Gastroesophageal sphincter (tissue), 4 donors: ENCODE results near the gene TNRC6B. TPM values are rescaled to one million over a fixed set of nuclear protein-coding genes. Genes with fewer than 3 reads are reported as not detected.

Source experiments
- ATAC-seq: fragments of 150-250 bp; one replicate; pipeline ENCODE4 v1.9.1; 2016; ENCODE audit warnings: mild to moderate bottlenecking, moderate library complexity
- H3K27ac ChIP-seq, 4 donors: fragments of 200-600 bp; sonication (generic) in 3 of 4; 1 replicate in 3 of 4; 2 replicates in 1 of 4; pipeline ENCODE4 v1.5.1; 2016 to 2019
- H3K27me3 ChIP-seq: fragments of 200-600 bp; sonication (generic); one replicate; pipeline ENCODE4 v1.5.1; 2019
- H3K36me3 ChIP-seq, 2 donors: fragments of 200-600 bp; sonication (generic); one replicate each; pipeline ENCODE4 v1.5.1; 2019; ENCODE audit warnings: control low read depth in 1 of 2
- H3K4me1 ChIP-seq, 3 donors: fragments of 200-600 bp; sonication (generic); 1 replicate in 2 of 3; 2 replicates in 1 of 3; pipeline ENCODE4 v1.5.1; 2016 to 2019; ENCODE audit warnings: control low read depth in 2 of 3
- H3K4me3 ChIP-seq, 2 donors: fragments of 200-600 bp; sonication (generic); one replicate each; pipeline ENCODE4 v1.5.1; 2019; ENCODE audit warnings: mild to moderate bottlenecking in 1 of 2, moderate library complexity in 1 of 2
- H3K9me3 ChIP-seq, 3 donors: fragments of 200-600 bp; sonication (generic); one replicate each; pipeline ENCODE4 v1.5.1; 2017 to 2019; ENCODE audit warnings: control low read depth in 2 of 3
- EP300 ChIP-seq: sonication (generic); formaldehyde crosslinking; IDR thresholded peaks from one replicate; pipeline ENCODE4 v1.6.1; 2017; ENCODE audit warnings: antibody characterized with exemption, mild to moderate bottlenecking
- POLR2A ChIP-seq, 2 donors: fragments of 450-650 bp; IDR thresholded peaks; one replicate each; pipeline ENCODE4 v1.6.1; 2017; ENCODE audit warnings: antibody characterized with exemption in 2 of 2, mild to moderate bottlenecking in 2 of 2, moderate library complexity in 1 of 2
- POLR2AphosphoS5 ChIP-seq: sonication (generic); formaldehyde crosslinking; IDR thresholded peaks from one replicate; pipeline ENCODE4 v1.6.1; 2017; ENCODE audit warnings: antibody characterized with exemption
- WGBS, 2 donors: methylation state at CpG; one replicate each; pipeline ENCODE4 v1.1.5; 2018; ENCODE audit warnings: low coverage in 1 of 2; 5-methylcytosine and 5-hydroxymethylcytosine counted together
- total RNA-seq, 4 donors: library from RNA; depleted of rRNA; stranded (reverse); fragments of >200 nt; gene quantifications; one replicate each; pipeline ENCODE4 v1.1.0, GENCODE V29; 2016
- TF ChIP-seq, protein P1 (sequence below), 4 experiments: fragments of 200-600 bp in 2 of 4; fragments of 450-650 bp in 2 of 4; sonication (generic) in 1 of 4; IDR thresholded peaks; one replicate each; pipeline ENCODE4 v1.5.1; 2017 to 2019; ENCODE audit warnings: antibody characterized with exemption in 4 of 4, mild to moderate bottlenecking in 2 of 4, moderate library complexity in 2 of 4

TNRC6B gene
- total RNA-seq, 4 donors from 2014 or later = 32.4 to 71.2 (median 60.7) TPM

DNA sequence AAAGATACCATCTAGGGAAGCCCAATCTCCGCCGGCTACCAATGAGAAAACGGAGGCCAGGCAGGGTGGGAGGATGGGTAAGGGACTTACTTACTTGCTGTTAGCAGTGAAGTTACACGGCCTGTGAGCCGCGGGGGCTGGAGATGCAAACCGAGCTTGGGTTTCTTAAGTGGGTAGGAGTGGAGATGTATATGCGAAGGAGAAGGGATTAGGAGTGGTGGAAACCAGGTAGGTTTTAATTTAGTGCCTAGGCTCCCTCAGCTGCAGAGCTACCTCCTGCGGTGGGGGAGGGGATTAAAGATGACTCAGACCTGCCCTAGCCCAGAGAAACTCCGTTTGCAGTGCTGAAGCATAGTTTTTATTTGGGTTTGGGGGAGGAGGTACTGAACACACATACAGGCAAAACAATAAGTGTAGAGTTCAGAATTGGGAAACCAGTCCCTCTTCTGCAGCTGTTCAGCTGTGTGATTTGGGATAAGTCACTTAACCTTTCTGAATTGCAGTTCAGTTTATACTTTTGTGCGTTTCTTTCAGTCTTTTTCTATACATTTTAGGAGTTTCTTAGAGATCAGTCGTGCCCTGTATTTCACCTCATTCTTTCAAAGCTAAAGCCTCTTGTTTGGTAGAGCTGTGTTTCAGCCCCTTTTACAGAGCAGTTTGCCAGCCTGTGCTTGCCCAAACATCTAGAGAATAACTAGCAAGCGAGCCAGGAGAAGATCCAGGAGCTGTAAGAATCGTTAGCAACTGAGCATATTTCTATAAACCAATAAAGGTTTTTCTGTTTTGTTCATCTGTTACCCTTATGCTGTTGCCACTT is 596 bp upstream of the TNRC6B start:
- Histone ChIP-seq H3K27ac (peak overlapping the region; percentile 77 to 95 (median 80)), H3K4me1 (peaks cover 13 to 65% (median 22%) of the 10 kb centered on the region in 3 donors), H3K4me3 (peak overlapping the region; percentile 58 to 100), H3K36me3 (no peaks in the 10 kb centered on the region), H3K27me3 (no peaks in the 10 kb centered on the region), H3K9me3 (no peaks in the 10 kb centered on the region)
- 7 to 11% methylated on average over 6 to 14 of the region's 14 CpGs for WGBS, 2 donors
- TF ChIP-seq POLR2AphosphoS5 (no peak), EP300 (no peak), POLR2A (IDR thresholded peaks at IDR 0.05) (no peak)
- TF ChIP-seq, protein P1, sequence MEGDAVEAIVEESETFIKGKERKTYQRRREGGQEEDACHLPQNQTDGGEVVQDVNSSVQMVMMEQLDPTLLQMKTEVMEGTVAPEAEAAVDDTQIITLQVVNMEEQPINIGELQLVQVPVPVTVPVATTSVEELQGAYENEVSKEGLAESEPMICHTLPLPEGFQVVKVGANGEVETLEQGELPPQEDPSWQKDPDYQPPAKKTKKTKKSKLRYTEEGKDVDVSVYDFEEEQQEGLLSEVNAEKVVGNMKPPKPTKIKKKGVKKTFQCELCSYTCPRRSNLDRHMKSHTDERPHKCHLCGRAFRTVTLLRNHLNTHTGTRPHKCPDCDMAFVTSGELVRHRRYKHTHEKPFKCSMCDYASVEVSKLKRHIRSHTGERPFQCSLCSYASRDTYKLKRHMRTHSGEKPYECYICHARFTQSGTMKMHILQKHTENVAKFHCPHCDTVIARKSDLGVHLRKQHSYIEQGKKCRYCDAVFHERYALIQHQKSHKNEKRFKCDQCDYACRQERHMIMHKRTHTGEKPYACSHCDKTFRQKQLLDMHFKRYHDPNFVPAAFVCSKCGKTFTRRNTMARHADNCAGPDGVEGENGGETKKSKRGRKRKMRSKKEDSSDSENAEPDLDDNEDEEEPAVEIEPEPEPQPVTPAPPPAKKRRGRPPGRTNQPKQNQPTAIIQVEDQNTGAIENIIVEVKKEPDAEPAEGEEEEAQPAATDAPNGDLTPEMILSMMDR (IDR thresholded peaks at IDR 0.05) = no peak
- peak; percentile 48 for ATAC-seq

DNA sequence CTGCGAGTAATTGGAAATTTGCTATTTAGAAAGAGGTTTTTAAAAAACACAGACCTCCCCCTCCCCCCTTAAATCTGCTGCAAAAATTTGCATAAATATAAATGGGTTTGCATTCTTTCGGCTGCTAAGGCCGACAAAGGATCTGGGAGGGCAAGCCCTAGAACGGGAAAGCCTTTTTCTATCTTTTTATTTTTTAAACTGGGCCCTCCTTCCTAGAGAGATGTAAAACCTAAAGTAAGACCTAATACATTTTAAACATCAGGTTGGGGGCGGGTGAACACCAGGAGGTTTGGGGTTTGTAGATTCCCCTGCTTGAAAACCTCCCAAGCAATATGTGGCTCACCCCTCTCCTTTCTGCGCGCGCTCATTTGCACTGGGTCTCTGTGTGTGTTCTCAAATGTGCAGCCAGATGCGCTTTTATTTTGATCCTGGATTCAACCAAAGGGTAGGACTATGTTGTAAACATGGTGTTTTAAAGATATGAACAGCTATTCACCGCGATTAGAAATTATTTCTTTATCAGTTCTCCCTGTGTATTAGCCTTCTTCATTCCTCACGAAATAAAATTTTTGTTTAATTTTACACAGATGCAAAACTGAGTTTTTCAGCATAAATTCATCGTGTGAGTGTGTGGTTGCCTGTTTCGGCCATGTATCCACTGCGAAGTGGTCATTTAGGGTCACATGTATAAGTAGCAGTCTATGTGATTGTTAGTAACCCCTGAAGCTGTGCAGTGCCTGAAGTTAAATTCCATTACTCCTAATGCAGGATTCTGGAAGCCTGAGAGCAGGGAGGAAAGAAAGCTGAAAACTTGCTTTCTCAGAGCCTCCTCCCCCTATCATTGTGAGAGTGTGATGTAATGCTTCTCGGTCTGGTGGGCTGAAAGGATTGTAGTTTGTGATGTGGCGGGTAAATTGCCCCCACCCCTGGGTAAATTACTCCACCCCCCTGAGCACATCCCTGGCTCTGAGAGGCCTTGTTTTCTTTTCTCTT is 988 bp downstream of the TNRC6B start:
- ATAC-seq = no peak
- Histone ChIP-seq H3K4me3 (peak overlapping the region; percentile 58 to 100), H3K27ac (peak overlapping the region; percentile 77 to 95 (median 80)), H3K4me1 (peaks cover 22 to 81% (median 29%) of the 10 kb centered on the region in 3 donors), H3K9me3 (no peaks in the 10 kb centered on the region), H3K27me3 (no peaks in the 10 kb centered on the region), H3K36me3 (no peaks in the 10 kb centered on the region)
- WGBS, 2 donors = 0% methylated on average over 14 to 17 of the region's 17 CpGs
- TF ChIP-seq, protein P1 (IDR thresholded peaks at IDR 0.05) = no peak
- no peak for TF ChIP-seq POLR2AphosphoS5
- TF ChIP-seq POLR2A (IDR thresholded peaks at IDR 0.05) = no peak
- TF ChIP-seq EP300 = no peak

DNA sequence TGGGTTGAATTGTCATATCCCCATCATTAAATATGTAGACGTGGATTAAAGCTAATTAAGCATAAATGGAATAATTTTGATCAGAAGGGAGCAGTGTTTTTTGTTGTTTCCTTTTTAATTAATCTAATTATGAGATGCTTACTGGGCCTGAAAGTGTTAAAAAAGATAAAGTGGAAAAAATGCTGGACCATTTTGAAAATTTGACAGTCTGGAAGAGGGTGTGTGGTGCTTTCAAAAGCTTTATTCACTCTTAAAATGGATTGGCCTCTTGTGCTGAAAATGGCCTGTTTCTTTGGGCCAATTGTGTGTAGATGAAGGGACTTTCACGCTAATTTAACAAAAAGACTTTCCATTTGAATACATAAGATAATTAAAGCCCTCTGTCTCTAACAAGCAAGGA is 1.8 kb downstream of the TNRC6B start:
- WGBS, 2 donors = 11 to 12% methylated on average over 2 of the region's 2 CpGs
- TF ChIP-seq POLR2A (IDR thresholded peaks at IDR 0.05) = no peak
- no peak for TF ChIP-seq POLR2AphosphoS5
- no peak for TF ChIP-seq EP300
- TF ChIP-seq, protein P1 (IDR thresholded peaks at IDR 0.05) = no peak

DNA sequence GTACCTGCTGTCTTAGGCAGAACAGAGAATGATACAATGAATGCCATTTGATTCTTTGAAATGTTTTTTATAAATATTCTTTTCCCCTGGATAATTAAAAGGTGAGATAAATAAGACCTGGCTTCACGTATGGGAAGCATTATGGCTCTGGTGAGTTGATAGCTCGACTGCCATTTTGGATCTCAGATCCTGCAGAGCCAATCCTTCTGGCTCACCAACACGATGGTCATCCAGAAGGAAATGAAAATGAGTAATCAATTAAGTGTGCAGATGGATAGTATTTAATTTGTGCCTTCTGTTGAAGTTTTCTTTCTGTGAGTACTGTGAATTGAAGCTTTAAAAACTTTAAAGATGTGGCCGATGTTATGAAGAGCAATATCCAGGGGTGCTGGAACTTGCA is 2.7 kb downstream of the TNRC6B start:
- Histone ChIP-seq H3K27me3 (no peaks in the 10 kb centered on the region), H3K4me1 (peaks cover 24 to 89% (median 33%) of the 10 kb centered on the region in 3 donors), H3K27ac (peak overlapping the region in 3 of 4 donors; percentile 77 to 81 (median 79)), H3K9me3 (no peaks in the 10 kb centered on the region), H3K4me3 (no peak overlapping the region), H3K36me3 (no peaks in the 10 kb centered on the region)
- no peak for ATAC-seq
- TF ChIP-seq, protein P1 (IDR thresholded peaks at IDR 0.05) = no peak
- TF ChIP-seq POLR2A (IDR thresholded peaks at IDR 0.05) (no peak), POLR2AphosphoS5 (no peak), EP300 (no peak)
- WGBS, 2 donors = 36 to 39% methylated on average over 4 of the region's 4 CpGs

More for the DNA sequence above, 1.8 kb downstream of the TNRC6B start:
- peaks cover 24 to 88% (median 33%) of the 10 kb centered on the region in 3 donors for H3K4me1 ChIP-seq
- no peaks in the 10 kb centered on the region for H3K27me3 ChIP-seq
- H3K9me3 ChIP-seq = no peaks in the 10 kb centered on the region
- peak overlapping the region; percentile 77 to 95 (median 80) for H3K27ac ChIP-seq
- no peak for ATAC-seq
- H3K36me3 ChIP-seq = no peaks in the 10 kb centered on the region
- H3K4me3 ChIP-seq = peak overlapping the region; percentile 58 to 100
